DND-41 (cell line): ENCODE results near the gene FBLN7.

Experiments
- CTCF ChIP-seq: IDR thresholded peaks from 2 replicates; pipeline ENCODE4 v1.5.1; 2012; ENCODE audit warnings: borderline replicate concordance, low read length, moderate library complexity, mild to moderate bottlenecking; ENCODE audit not compliant: poor library complexity, severe bottlenecking; ENCODE audit errors: extremely low read depth
- EZH2 ChIP-seq: IDR thresholded peaks from 3 replicates; pipeline ENCODE4 v1.6.1; 2012; ENCODE audit warnings: borderline replicate concordance, low read depth, mild to moderate bottlenecking, moderate library complexity, low read length, inconsistent platforms; ENCODE audit not compliant: severe bottlenecking

GRCh38 chr2:112220186-112220585, 82.0 kb downstream of the FBLN7 start:
- TF ChIP-seq CTCF = no peak
- TF ChIP-seq EZH2 = no peak
